Loucy (cell line): ENCODE results near the gene GSDMA.

Experiments used
- H2AFZ ChIP-seq: fragments of 200-600 bp; sonication (generic); 2 replicates; pipeline ENCODE4 v1.6.0; 2016; ENCODE audit warnings: antibody characterized with exemption, mild to moderate bottlenecking, low read length, moderate library complexity
- H3F3A ChIP-seq: fragments of 200-600 bp; 2 replicates; pipeline ENCODE4 v1.6.0; 2016; ENCODE audit warnings: antibody characterized with exemption, low read depth, mild to moderate bottlenecking
- H3K27me3 ChIP-seq: fragments of 200-600 bp; sonication (generic); 2 replicates; pipeline ENCODE4 v1.6.1; 2014; ENCODE audit warnings: low read length, mild to moderate bottlenecking; ENCODE audit not compliant: insufficient read depth, poor library complexity, severe bottlenecking
- H3K36me3 ChIP-seq: fragments of 200-600 bp; sonication (generic); 2 replicates; pipeline ENCODE4 v1.6.1; 2016; ENCODE audit warnings: low read length; ENCODE audit not compliant: insufficient read depth
- H3K4me1 ChIP-seq: fragments of 200-600 bp; sonication (generic); 2 replicates; pipeline ENCODE4 v1.5.1; 2014; ENCODE audit warnings: low read length, mild to moderate bottlenecking; ENCODE audit not compliant: insufficient read depth, poor library complexity, severe bottlenecking
- H3K4me2 ChIP-seq: fragments of 200-600 bp; sonication (generic); 2 replicates; pipeline ENCODE4 v1.6.0; 2014; ENCODE audit warnings: antibody characterized with exemption, low read length, low read depth, mild to moderate bottlenecking; ENCODE audit not compliant: poor library complexity, severe bottlenecking
- H3K4me3 ChIP-seq: fragments of 200-600 bp; sonication (generic); 2 replicates; pipeline ENCODE4 v1.5.1; 2014; ENCODE audit warnings: low read length, mild to moderate bottlenecking, mixed read lengths; ENCODE audit not compliant: poor library complexity, severe bottlenecking
- H3K79me2 ChIP-seq: fragments of 200-600 bp; sonication (generic); 2 replicates; pipeline ENCODE4 v1.6.1; 2014; ENCODE audit warnings: low read length; ENCODE audit not compliant: insufficient read depth
- H3K9ac ChIP-seq: fragments of 200-600 bp; sonication (generic); 2 replicates; pipeline ENCODE4 v1.6.0; 2014; ENCODE audit warnings: mild to moderate bottlenecking, low read depth, low read length, moderate library complexity; ENCODE audit not compliant: poor library complexity, severe bottlenecking
- H3K9me2 ChIP-seq: fragments of 200-600 bp; sonication (generic); replicated peaks from 2 replicates; pipeline ENCODE4 v1.6.1; 2016; ENCODE audit warnings: low read depth, low read length, mixed read lengths
- H3K9me3 ChIP-seq: fragments of 200-600 bp; sonication (generic); 2 replicates; pipeline ENCODE4 v1.6.1; 2014; ENCODE audit warnings: mild to moderate bottlenecking, antibody characterized with exemption, low read length, low read depth; ENCODE audit not compliant: insufficient read depth
- H4K20me1 ChIP-seq: fragments of 200-600 bp; sonication (generic); 2 replicates; pipeline ENCODE4 v1.6.0; 2014; ENCODE audit warnings: antibody characterized with exemption, low read length, mild to moderate bottlenecking; ENCODE audit not compliant: insufficient read depth, poor library complexity, severe bottlenecking
- CTCF ChIP-seq: fragments of 200-600 bp; sonication (generic); conservative IDR thresholded peaks from 2 replicates; pipeline ENCODE4 v1.5.1; 2014; ENCODE audit warnings: mild to moderate bottlenecking, antibody characterized with exemption, low read length
- EZH2phosphoT487 ChIP-seq: fragments of 200-600 bp; IDR thresholded peaks from 2 replicates; pipeline ENCODE4 v1.6.1; 2018; ENCODE audit warnings: antibody characterized with exemption, mild to moderate bottlenecking, moderate library complexity, borderline replicate concordance

The GSDMA gene

GRCh38 chr17:39974433-39974832, 11.6 kb downstream of the GSDMA start:
- Histone ChIP-seq H3K9ac (no peak overlapping the region), H3K4me1 (peaks cover 2% of the 10 kb centered on the region), H3K4me2 (no peak overlapping the region)

DNA sequence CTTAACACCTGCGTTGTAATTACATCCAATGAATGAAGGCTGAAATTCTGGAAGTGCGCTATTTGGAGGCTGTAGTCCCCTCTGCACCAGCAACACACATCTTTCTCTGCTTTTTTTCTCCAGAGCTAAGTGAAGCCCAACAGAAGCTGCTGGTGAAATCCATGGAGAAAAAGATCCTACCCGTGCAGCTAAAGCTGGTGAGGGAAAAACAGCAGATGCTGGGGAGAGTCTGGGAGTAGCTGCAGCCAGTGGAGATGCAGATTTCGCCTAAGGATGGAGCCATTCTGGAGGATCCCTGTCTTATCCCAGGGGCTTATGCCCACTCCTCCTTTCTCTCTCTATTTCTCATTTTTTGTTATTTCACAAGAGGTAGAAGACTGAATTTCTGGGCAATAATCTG, 13.0 kb downstream of the GSDMA start:
- TF ChIP-seq EZH2phosphoT487, result no peak
- no peak for TF ChIP-seq CTCF
- Histone ChIP-seq H3K9me3 (no peaks in the 10 kb centered on the region), H3K36me3 (no peaks in the 10 kb centered on the region), H4K20me1 (no peaks in the 10 kb centered on the region), H3K4me3 (no peak overlapping the region), H2AFZ (no peak overlapping the region), H3K9me2 (no peaks in the 10 kb centered on the region), H3K4me2 (no peak overlapping the region), H3K4me1 (peaks cover 8% of the 10 kb centered on the region), H3K27me3 (no peaks in the 10 kb centered on the region), H3K9ac (no peak overlapping the region), H3K79me2 (peaks cover under 1% of the 10 kb centered on the region; the same call in 1 of the 2 replicates), H3F3A (no peaks in the 10 kb centered on the region)

More at GRCh38 chr17:39974433-39974832, 11.6 kb downstream of the GSDMA start:
- no peak for TF ChIP-seq CTCF
- TF ChIP-seq EZH2phosphoT487, result no peak
- Histone ChIP-seq H3K79me2 (no peaks in the 10 kb centered on the region), H4K20me1 (no peaks in the 10 kb centered on the region), H3K9me3 (no peaks in the 10 kb centered on the region), H3F3A (no peaks in the 10 kb centered on the region), H3K36me3 (no peaks in the 10 kb centered on the region), H3K9me2 (no peaks in the 10 kb centered on the region), H2AFZ (no peak overlapping the region), H3K4me3 (no peak overlapping the region), H3K27me3 (no peaks in the 10 kb centered on the region)

DNA sequence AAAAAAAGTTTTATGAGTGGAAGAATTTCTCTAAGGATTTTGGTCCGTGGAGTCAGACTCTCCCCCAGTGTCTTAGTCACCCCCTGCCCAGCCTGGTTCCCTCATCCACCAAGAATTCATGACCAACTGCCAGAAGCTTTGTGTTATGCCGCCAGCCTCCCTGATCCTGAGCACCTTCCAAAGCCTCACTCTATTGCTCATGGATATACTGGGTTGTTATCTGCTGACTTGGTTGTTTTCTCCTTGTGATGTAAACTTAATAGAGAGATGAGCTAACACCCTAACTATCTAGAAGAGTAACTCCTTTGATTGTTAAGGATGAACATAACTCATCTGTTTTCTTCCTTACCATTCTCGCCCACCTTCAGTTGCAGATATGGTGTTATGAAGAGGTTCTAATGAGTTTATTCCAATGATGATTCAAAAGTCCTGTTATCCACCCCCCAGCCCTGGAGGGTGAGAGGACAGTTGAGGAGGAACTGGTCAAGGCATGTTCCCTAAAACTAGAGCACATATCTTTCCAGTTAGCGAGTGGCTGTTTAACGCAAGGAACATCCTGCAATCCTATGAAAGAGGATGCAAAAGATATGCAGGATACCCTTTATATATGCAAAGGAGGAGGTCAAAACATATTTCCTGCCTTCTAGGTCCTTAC, 16.3 kb downstream of the GSDMA start:
- H2AFZ ChIP-seq, result peak overlapping the region; percentile 94
- no peaks in the 10 kb centered on the region for H3K27me3 ChIP-seq
- peaks cover 21% of the 10 kb centered on the region for H4K20me1 ChIP-seq
- no peaks in the 10 kb centered on the region for H3F3A ChIP-seq
- no peaks in the 10 kb centered on the region for H3K9me2 ChIP-seq
- TF ChIP-seq EZH2phosphoT487 (no peak), CTCF (no peak)
- no peaks in the 10 kb centered on the region for H3K9me3 ChIP-seq
- H3K4me3 ChIP-seq, result peak overlapping the region; percentile 93
- H3K79me2 ChIP-seq, result peaks cover 31% of the 10 kb centered on the region
- peaks cover under 1% of the 10 kb centered on the region; the same call in 1 of the 2 replicates for H3K36me3 ChIP-seq
- H3K4me1 ChIP-seq, result peaks cover 20% of the 10 kb centered on the region
- H3K4me2 ChIP-seq, result peak overlapping the region; percentile 75
- peak overlapping the region; percentile 80 for H3K9ac ChIP-seq
